Measurements from ENCODE around the gene KDM7A. TPM values are rescaled to one million over a fixed set of nuclear protein-coding genes. Genes with fewer than 3 reads are reported as not detected.

KDM7A gene, protein sequence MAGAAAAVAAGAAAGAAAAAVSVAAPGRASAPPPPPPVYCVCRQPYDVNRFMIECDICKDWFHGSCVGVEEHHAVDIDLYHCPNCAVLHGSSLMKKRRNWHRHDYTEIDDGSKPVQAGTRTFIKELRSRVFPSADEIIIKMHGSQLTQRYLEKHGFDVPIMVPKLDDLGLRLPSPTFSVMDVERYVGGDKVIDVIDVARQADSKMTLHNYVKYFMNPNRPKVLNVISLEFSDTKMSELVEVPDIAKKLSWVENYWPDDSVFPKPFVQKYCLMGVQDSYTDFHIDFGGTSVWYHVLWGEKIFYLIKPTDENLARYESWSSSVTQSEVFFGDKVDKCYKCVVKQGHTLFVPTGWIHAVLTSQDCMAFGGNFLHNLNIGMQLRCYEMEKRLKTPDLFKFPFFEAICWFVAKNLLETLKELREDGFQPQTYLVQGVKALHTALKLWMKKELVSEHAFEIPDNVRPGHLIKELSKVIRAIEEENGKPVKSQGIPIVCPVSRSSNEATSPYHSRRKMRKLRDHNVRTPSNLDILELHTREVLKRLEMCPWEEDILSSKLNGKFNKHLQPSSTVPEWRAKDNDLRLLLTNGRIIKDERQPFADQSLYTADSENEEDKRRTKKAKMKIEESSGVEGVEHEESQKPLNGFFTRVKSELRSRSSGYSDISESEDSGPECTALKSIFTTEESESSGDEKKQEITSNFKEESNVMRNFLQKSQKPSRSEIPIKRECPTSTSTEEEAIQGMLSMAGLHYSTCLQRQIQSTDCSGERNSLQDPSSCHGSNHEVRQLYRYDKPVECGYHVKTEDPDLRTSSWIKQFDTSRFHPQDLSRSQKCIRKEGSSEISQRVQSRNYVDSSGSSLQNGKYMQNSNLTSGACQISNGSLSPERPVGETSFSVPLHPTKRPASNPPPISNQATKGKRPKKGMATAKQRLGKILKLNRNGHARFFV
- 3.3 and 3.7 TPM in 2 replicates for total RNA-seq

DNA sequence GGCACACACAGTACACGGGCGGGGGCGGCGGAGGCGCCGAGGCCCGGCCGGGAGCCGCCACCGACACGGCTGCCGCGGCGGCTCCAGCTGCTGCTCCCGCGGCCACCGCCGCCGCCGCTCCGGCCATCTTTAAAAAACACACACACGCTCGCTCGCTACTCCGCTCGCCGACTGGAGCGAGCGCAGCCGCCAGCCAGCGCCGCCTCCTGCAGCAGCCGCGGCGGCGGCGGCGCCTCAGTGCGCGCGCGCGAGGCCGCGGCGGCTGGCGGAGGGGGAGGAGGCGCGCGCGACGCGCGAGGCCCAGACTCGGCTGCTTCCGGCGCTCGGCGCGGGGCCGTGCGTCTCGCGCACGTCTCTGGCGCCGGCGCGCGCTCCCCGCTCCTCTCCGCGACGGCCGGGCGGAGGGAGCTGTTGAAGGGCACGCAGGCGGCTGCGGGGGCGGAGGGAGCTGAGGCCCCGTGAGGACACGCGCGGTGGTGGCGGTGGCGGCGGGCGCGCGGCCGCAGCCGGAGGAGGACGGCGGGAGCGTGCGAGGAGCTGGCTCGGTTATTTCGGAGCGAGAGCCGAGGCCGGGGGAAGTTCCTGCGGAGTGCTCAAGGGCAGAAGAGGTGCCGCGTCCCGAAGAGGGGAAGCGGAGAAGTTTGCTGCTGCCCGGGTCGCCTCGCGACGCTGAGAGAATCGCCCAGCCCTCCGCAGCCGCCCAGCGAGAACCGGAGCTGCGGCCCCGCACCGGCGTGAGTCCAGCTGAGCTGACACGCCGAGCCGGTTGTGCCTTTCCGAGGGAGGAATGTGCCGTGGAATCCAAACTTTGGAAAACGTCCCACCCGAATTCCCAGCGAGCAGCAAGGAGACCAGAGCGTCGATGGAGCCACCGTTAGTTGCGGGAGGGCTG lies at the start of gene KDM7A:
Gene KDM7A, minus strand, starts transcription at position 173 of the 892 bp plus-strand sequence. Its CDS starts 46 bp downstream, at position 127.

DNA sequence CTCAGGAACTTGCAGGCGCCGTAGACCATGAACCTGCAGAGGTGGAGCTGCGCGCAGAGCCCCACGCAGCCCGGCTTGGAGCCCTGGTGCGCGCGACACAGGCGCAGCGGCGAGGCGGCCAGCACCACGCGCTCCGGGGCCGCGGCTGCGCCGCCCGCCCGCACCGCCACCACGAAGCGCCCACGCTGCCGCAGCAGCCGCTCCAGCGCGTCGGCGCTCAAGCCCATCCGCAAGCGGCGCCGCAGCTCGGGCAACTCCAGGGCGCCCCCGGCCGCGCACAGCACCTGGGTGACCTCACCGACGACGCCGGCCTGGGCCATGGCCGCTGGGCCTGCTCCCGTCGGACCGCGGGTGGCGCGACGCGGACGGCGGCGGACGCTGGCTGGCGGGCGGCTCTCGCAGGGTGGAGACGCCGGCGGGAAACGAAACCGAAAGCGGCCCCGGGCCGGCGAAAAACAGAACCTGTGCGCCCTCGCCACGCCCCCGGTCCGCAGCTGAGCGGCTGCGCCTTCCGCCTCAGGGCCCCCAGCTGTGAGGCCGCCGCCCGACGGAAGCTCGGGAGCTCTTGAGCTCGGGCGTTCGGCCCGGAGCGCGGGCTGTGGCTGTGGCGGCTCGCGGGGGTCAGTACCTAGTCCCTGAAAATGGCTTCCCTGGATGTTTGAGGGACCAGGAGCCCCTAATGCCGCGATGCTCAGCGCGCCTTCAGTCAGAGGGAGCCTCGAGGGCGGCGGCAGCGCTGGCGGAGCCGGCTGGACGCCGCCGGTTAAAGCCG lies 114.1 kb downstream of the KDM7A start, which contains the start of gene PARP12:
Gene PARP12, minus strand, starts transcription at position 424 of the 772 bp plus-strand sequence. Its CDS starts 104 bp downstream, at position 320.

Other genes starting within 250 kb of the KDM7A start
- gene PARP12, start 114.0 kb downstream of the KDM7A start, total RNA-seq = 11.7 and 16.2 TPM in 2 replicates
- 17.9 and 33.5 TPM in 2 replicates for gene SLC37A3, start 221.5 kb upstream of the KDM7A start, total RNA-seq
- not detected in 2 replicates for gene RAB19, start 227.1 kb upstream of the KDM7A start, total RNA-seq

All from pericardium fibroblast (primary cell).